HG02798 (cell line): Measurements from ENCODE around the gene NFX1.
"Not testable (repeated sequence)": the region's sequence is repeated elsewhere in the genome, so short reads cannot be mapped to it uniquely, and the experiment has no call there.

ENCODE experiments used
- ATAC-seq: cut with Tn5 transposase; IDR thresholded peaks from one replicate; pipeline ENCODE4 v1.9.1; 2021; ENCODE audit warnings: mild to moderate bottlenecking; ENCODE audit not compliant: unreplicated experiment, poor library complexity

Gene NFX1

DNA sequence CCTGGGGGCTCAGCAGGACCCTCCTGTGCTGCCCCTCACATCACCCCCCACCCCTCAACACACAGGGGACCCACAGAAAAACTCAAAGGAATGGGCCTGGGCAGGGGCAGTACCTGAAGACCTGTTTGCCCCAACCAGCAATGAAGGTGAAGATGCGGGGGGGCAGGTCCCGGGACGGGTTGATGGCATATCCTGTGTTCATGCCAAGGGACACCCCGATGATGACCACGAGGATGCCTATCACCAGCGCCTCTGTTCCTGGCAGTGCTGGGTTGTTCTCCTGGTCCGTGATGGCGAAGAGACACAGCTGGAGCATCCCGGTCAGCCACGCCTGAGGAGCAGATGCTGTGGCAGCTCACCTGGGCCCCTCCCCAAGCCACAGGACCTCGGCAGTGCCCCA, 95.2 kb downstream of the NFX1 start:
- ATAC-seq, result not testable (repeated sequence)

DNA sequence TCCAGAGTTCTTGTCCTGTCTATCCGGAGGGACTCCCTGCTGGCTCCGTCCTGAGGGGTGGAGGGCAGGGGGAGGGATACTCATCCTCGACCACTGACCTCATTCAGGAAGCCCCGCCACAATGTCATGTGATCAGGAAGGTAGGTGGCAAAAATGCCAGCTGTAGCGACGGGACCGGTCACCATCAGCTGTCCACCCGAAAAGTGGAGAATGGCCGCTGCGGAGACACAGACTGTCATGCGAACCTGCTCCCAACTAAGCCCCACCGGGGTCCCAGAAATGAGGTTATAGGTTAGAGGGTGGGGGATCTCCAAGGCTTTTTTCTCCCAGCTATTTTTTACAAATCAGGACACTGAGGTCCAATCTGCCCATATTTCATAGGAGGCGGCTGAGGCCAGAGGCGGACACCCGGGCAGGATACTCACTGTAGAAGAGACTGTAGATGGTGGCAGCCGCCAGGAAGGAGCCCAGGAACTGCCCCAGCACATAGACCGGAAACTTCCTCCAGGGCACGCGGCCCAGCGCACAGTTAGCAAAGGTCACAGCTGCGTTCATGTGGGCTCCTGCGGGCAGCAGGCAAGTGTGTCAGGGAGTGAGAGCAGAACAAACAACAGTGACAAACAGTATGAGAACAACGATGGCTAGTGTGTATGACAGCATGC, 95.8 kb downstream of the NFX1 start:
- ATAC-seq, result not testable (repeated sequence)

DNA sequence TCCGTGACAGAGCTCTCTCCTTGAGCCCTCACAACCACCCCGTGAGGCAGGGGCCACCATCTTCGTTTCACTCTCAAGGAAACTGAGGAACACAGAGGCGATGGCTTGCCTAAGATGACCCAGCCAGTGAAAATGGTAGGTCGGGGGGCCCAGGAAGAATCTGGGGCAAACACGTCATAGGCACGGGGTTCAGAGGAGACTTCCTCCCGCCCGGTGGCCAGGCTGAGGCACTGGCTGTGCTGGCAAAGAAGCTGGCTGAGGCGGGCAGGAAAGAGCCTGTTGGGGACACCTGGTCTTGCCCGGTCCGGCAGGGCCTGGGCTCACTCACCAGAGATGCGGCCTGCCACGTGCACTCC, 96.3 kb downstream of the NFX1 start:
- not testable (repeated sequence) for ATAC-seq

DNA sequence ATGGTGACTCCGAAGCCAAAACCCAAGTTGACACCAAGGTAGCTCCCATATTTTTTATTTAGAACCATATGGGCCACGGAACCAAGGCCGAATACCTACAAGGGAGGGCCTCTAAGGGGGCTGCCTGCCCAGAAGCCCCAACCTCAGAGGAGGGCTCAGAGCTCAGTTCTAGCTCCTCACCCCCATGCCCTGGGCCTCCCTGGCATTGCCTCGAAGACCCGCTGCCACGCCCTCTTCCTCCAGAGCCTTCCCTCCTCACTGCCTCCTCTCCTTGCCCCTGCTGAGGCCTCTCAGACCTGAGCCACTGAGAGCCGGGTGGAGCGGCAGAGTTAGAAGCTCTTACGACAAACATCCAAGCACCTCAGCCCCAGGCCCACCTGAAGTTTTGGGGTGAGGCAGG, 96.7 kb downstream of the NFX1 start:
- not testable (repeated sequence) for ATAC-seq

DNA sequence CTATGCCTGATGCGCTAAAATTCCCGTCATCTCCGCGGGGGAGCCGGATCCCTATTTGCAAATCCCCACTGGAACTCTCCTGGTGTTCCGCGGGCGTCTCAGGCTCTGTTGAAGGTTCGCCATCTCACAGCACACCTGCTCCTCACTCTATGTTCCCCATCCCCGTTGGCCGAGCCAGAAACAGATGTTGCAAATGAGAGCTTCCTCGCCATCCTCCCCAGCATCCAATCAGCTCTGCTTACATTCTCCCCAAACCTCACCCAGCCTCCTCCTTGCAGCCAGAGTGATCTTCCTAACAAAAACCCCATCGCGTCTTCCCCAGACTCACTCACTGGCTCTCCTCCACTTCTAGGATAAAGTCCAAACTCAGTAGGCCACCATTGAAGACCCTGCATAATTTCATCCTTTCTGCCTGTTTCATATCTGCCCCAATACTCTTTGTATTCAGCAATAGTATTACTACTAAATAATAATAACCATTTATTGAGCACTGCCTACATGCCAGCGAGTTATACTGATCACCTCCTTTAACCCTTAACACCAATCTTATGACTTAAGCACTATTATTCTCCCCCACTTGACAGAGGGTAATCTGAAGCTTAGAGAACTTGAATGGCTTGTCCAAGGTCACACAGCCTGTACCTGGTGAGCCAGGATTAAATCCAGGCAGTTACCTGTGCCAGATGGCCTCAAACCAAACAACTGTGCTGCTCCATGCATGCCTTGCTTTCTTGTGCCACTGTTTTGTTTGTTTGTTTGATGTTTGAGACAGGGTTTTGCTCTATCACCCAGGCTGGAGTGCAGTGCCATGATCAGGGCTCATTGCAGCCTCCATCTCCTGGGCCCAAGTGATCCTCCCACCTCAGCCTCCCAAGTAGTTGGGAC, 98.0 kb downstream of the NFX1 start:
- ATAC-seq, result no peak

DNA sequence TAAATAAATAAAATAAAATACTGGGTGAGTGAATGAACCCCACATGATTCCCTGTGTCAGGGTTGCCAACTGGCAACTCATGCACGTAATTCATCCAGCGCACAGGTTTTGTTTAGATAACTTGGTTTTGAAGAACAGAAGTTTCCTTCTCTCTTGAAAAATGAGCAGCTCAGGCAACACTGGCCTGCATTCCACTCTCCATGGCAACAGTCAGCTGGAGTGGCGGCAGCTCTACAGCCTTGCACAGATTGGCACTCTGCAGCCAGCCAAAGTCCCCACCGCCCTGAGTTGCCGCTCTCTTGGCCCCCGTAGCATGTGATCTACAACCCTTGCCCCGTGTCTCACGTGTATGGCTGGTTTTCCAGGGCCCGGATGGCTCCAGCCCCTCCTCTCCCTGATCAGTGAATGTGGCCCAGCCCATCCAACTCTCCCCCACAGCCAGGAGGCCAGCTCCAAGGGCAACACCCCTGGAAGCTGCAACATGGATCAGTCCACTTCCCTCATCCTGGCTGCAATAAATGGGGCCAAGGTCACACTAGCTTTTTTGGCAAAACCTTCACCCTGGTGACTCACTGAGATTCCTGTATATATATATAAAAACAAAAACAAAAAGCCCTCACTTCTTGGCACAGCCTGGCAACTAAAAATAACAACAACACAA, 100.9 kb downstream of the NFX1 start:
- not testable (repeated sequence) for ATAC-seq

DNA sequence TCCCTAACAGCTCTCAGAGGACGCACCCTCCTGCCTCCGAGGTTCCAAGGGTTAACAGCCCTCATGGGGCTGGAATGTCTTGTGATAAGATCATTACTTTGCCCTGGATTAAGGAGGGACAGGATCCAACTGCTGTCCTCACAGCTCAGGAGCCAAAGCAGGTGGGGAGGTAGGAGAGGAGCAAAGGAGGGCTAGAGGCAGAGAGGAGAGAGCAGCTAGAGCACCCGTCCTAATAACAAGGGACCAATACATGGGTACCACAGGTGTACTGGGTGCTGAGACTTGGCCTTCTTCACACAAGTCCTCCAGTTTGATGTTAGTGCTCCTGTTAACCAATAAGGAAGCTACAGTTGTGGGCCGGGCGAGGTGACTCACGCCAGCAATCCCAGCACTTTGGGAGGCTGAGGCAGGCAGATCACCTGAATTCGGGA, 102.3 kb downstream of the NFX1 start:
- ATAC-seq, result not testable (repeated sequence)

DNA sequence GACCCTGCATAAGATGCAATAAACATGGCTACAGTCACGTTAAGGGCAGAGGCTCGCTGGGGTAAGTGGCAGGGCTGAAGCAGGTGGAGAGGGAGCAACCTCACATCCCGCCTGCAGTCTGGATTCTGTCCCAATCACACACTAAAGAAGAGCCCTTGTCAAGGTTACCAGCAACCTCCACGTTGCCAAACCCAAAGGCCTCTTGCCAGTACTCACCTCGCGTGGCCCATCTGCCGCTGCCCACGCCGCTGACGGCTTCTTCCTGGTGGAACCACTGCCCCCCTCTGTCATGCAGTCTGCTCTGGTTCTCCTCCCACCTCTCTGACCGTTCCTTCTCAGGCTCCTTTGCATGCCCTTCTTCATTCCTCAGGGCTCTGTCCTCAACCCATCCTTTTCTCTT, 103.3 kb downstream of the NFX1 start:
- no peak for ATAC-seq

DNA sequence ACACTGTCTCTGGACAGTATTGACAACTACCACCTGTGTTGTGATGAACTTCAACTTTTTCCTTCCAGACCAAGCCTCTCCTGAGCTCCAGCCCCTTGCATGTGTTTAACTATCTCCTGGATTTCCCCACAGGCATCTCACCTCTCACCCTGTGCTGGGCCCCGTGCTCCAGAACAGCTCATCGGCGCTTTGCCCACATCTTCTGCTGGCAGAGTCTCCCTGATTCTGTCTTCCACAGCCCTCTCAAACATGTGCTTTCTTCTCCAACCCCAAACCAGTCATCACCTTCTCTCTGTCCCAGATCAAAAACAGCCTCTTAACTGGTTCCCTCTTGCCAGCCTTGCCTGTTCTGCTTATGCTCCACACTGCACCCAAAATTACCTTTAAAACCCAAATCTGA, 103.7 kb downstream of the NFX1 start:
- ATAC-seq, result not testable (repeated sequence)

DNA sequence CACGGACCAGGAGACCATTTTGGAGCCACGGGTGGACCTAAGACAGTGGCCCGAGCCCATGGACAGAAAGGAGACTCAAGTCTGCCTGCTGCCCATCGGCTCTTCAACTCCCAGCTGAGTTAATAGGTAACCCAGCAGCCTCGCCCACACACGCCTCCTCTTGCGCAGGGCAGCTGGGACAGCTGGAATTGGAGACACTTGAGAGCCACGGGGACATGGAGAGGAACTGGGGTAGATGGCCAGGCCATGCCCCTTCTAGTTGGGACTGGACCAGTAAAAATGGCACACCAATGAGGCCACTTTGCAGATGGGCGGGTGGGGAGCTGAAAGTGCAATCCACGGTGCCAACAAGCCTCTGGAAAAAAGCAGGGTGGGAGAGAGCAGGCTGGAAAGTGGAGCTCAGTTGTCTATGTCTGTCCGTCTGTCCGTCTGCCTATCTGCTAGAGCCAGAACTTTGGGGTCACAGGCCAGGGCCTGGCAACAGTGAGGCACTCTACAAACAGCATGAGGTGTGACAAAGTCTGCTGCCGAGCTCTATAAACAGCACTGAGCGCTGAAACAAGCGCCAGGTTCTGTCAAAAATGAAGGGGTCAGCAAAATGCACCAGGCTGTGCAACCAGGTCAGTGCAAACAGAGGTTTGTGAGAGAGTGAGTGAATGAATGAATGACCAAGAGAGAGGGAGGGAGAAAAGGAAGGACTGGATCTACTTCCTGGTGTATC, 105.0 kb downstream of the NFX1 start:
- not testable (repeated sequence) for ATAC-seq

DNA sequence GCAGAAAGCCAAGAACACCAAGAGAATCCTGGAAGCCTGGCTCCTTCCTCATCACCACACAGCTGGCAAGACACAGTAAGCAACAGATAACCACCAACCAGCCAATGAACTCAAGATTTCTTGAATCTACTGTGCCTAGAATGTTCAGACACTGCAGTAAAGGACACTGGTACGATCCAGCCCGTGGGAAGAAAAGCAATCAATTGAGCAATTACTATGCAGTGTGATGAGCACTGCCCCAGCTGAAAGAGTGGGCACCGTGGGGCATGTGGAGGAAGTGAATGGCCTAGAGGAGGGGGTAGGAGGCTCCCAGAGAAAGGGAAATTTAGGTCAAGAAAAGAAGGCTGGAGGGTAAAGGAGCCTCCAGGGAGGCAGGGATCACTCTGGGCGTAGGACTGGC, 107.5 kb downstream of the NFX1 start:
- not testable (repeated sequence) for ATAC-seq

DNA sequence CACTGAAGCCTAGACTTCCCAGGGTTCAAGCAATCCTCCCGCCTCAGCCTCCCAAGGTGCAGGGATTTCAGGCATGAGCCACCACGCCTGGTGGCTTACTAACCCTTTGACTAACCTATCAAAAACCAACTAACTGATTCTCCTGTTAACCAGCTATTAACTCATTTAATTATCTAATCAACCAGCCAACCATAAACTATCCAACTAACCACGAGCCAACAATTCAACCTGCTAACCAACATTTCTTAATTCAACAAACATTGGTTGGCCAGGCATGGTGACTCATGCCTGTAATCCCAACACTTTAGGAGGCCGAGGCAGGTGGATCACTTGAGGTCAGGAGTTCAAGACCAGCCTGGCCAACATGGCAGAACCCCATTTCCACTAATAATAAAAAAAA, 108.7 kb downstream of the NFX1 start:
- ATAC-seq, result not testable (repeated sequence)

DNA sequence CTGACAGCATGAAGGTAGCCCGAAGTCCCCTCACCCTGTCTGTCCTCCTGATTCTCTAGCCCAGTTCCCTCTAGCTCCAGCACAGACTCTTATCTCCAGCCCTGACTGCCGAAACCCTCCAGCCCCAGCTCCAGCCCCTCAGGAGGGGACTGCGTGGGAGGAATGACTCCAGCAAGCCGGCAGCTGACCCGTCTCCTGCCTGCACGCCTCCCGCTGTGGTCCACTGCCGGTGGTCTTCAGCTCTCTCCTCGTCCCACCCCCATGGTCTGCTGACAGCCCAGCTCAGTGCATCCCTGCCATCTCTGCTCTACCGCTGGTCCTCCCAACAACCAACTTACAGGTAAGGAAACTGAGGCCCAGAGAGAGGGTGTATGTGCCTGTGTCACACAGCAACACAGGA, 111.5 kb downstream of the NFX1 start:
- ATAC-seq, result not testable (repeated sequence)

DNA sequence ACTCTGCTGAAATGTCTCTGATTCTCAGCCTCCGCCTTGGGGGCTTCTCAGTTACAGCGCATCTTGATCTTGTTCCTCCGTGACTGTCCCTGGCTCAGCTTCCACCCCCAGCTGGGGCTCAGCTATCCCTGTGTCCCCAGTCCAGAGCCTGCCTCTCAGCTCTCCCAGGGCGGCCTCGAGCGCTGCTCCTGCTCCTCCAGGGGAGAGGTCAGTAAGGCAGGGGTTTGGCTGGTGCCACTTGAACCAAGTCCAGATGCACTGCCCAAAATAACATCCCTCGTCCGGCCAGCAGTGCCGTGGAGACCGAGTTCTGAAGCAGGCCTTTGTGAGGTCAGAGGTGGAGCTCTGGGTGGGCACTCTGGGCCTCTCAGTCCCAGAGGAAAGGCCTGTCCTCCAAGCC, 112.1 kb downstream of the NFX1 start, which contains the start of gene AQP7:
AQP7 (minus strand) TSS at position 198 of the 400 bp plus-strand sequence. CDS start 1,306 bp downstream, outside the sequence.
- ATAC-seq, result not testable (repeated sequence)

DNA sequence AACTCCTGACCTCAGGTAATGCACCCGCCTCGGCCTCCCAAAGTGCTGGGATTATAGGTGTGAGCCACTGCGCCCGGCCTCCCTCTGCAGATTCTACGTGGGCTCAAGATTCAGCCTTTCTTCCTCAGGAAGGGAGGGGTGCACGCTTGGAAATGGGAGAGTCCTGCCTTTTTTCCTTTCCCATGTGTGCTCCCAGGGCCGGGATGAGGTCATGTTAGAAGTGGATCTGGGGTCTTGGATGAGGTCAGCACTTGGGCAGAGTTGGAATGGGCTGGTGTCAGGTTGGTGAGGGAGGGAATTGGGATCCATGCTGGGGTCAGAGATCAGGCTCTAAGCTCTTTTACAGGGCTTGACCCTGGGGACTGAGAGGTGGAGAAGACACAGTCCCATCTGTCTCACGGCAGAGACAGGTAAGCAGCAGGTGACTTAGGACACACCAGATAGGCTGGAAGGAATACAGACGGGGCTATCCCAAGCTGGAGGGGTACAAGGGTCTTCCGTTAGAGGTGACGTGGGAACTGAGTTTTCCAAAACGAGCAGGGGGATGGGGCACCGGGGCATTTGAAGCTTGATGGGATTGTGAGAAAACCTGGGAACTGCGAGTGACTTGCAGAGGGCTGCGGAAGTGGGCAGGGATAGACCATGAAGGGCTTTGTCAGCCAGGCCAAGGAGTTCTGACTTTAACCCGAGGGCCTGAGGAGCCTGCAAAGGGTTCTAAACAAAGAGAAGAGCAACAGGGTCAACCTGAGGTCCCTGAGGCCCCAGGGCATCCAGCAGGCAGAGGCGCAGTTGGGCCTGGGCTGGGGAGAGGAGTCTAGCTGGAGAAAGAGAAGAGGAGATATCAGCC, 113.8 kb downstream of the NFX1 start:
- no peak for ATAC-seq

DNA sequence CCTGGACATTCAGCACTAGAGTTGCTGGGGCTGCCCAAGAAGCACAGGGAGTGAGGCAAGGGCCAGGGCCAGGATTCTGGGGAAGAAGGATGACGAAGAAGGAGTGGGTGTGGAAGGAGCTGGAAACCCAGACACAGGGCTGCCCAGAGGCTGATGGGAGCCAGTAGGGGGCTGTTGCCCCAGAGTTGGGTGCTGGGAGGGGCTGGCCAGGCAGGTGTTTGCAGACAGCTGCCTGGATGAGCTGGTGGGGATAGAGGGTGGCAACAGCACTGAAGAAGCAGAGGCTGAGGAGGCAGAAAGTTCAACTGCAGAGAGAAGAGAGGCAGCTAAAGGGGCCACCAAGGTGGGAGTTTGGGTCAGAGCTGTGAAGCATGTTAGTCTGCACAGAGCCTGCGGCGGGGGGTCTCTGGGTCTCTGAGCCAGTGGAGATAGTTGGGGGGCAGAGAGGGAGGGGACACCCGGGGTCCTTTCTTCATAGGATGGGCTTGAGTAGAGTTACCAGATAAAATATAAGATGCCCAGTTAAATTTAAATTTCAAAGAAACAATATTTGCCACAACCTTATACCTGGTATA, 114.6 kb downstream of the NFX1 start:
- ATAC-seq, result no peak

DNA sequence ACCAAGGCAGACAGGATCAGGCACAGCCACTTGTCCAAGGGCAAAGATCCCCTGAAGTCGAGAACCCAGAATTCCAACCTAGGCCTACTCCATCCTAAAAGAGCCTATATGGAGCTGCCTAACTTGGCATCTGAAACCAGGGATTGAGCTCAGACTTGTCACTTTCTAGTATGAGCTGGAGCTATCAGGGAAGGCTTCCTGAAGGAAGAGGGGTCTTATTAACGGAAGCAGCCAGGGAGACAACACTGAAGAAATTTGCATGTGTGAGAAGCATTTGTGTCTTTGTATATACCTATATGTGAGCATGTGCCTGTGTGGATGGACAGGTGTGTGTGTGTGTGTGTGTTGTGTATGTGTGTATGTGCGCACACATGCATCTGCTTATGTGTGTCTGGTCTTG, 116.7 kb downstream of the NFX1 start:
- no peak for ATAC-seq

DNA sequence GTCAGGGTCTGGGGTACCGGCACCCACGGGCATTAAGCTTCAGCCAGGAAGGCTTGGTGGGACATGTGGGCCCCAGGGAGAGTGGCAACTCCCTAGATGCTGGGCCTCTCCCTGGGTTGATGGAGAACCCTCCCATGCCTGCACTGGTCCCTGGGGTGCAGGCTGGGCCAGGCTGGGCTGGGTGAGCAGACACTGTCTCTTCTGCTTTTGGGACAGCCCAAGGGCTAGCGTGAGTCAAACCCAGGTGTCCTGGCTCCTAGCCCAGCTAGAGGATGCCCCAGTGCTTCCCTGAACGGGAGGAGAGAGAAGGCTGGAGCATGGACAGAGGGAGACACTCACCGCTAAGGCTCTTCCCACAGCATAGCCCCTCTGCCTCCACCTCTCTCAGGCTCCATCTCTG, 117.8 kb downstream of the NFX1 start:
- ATAC-seq, result no peak

DNA sequence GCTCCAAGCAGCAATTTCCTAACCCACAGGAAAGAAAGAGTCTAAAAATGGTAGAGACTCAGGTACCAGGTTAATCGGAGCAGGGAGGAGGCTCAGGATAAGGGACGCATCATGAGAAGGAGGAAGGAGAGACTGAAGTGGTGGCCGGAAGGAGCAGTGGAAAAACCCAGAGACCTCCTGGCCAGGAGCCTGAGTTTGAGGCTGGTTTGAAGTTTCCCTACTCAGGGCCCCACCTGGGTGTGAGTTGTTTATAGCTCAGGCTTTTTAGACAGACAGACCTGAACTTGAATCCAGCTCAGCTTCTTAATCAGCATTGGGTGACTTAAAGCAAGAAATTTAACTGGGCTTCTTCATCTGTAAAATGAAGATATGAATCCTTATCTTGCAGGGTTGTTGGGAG, 124.0 kb downstream of the NFX1 start:
- ATAC-seq, result no peak
